Motor neuron (in vitro differentiated cells): ENCODE results near the gene CCDC34. TPM values are rescaled to one million over a fixed set of nuclear protein-coding genes. Genes with fewer than 3 reads are reported as not detected.
A peak's percentile ranks its signal among the peaks of the same experiment; 100 is the strongest.

Source experiments
- ATAC-seq, 8 experiments: fragments of 200-7000 bp; cut with Tn5 transposase; replicated peaks in 6 of 8; 2 replicates each; pipeline ENCODE4 v1.8.0; 2021; ENCODE audit warnings: mild to moderate bottlenecking in 8 of 8, moderate library complexity in 8 of 8
- H3K27ac ChIP-seq, 2 donors: fragments of 250-450 bp; sonication (Bioruptor Pico); 2 replicates each; pipeline ENCODE4 v1.9.0; 2021; ENCODE audit warnings: antibody characterized with exemption in 2 of 2, mild to moderate bottlenecking in 2 of 2, moderate library complexity in 1 of 2
- H3K4me1 ChIP-seq, 2 donors: fragments of 250-450 bp; sonication (Bioruptor Pico); replicated peaks in 1 of 2; 2 replicates each; pipeline ENCODE4 v1.6.1; 2021; ENCODE audit warnings: antibody characterized with exemption in 2 of 2, mild to moderate bottlenecking in 2 of 2, moderate library complexity in 1 of 2
- H3K4me3 ChIP-seq, 5 donors: fragments of 250-450 bp; sonication (Bioruptor Pico); 2 replicates each; pipeline ENCODE4 v1.9.0; 2021; ENCODE audit warnings: antibody characterized with exemption in 5 of 5, mild to moderate bottlenecking in 5 of 5, moderate library complexity in 4 of 5
- WGBS, 10 experiments: fragments of 450-650 bp; shearing (Covaris generic); methylation state at CpG; one replicate each; pipeline ENCODE4 v1.0.0; 2022; 5-methylcytosine and 5-hydroxymethylcytosine counted together
- in situ Hi-C, 9 experiments: fragments of 400-800 bp; cut with MboI; loops; one replicate each; pipeline ENCODE4 v1.15.0; 2021; ENCODE audit warnings: low sequenced_read_pairs in 9 of 9, low pct_unique_long_range_greater_than_20kb in 2 of 9; ENCODE audit not compliant: unreplicated experiment in 9 of 9
- total RNA-seq, 8 experiments: library from RNA; unstranded; fragments of 300-600 nt; gene quantifications; 2 replicates each; pipeline versions ENCODE4 v1.2.3 to v1.2.4, GENCODE V29; 2022

The CCDC34 gene
- total RNA-seq, 8 experiments from 2014 or later = 9.4 to 40.2 (median 23.9) TPM

DNA sequence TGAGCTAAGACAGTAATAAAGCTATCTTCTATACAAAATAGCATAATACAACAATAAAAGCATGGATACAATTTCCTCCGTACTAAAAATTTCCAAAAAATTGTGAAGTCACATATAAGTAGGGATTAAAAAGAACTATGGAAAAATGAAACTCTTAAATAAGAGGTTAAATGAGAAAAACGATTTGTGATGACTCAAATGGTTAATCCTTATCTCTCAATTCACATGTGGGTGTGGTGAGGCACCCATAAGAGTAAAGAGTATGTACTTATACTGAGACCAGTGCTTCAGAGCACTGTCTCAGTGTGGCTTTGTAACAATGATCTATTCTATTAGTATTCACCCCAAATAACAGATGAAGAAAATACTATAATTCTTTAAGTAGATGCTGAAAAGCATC lies 25.0 kb upstream of the CCDC34 start:
- in situ Hi-C loops = no loop called here
- Histone ChIP-seq H3K4me1 (peaks cover 12 to 20% of the 10 kb centered on the region in 2 donors), H3K4me3 (no peak overlapping the region), H3K27ac (no peak overlapping the region)
- 0 to 80% (median 51%) methylated on average over 1 to 2 of the region's 2 CpGs for WGBS, 10 experiments
- ATAC-seq = no peak

DNA sequence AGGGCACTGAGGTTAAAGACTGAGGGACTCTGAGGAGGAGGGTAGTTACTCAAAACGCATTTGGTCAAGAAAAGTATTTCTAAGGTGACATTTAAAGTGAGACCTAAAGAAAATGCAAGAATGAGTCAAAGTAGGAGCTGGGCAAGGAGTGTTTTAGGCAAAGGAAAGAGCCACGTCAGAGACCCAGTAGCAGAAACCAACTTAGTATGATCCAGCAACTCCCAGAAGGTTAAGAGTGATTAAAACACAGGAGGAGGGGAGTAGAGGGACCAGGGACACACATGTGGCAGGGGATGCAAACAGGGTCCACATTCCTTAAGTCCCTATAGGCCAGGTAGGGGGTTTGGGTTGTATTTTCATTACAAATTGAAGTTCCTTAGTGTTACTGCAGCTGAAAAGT lies 24.3 kb upstream of the CCDC34 start:
- no peak for ATAC-seq
- no peak overlapping the region for H3K27ac ChIP-seq
- peaks cover 11 to 14% of the 10 kb centered on the region in 2 donors for H3K4me1 ChIP-seq
- no peak overlapping the region for H3K4me3 ChIP-seq
- 0 to 50% (median 46%) methylated on average over 1 to 2 of the region's 2 CpGs; no CpG with 5 or more reads in 2 of the 10 experiments for WGBS, 10 experiments
- in situ Hi-C loops = no loop called here

DNA sequence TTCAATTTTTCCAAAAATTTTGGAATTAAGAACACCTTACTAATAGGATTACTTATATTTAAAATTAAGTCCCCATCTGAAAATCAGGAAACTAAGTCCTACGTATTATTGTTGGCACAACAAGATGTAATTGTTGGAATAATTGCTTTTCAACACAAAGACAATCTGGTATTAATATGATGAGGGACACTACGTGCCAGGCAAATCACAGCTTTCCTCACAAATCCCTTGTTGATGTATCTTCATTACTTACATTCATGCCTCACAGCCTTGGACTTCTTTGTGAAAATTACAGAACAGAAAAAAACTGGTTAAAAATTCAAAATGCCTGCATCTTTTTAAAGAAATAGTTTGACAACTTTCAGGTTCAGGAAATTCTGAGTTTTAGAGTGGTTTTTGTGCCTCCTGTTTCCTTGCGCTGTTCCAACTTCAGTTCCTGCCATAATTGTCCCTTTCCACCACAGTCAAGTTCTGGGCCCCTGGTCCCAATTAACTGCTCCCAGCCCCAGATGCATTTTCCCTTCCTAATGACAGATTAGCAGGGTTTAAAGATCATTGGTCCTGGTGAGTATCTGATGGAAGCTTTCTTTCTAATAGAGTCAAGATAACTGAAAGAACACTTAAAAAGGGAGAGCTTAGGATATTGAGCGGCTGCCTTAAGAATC lies 23.3 kb upstream of the CCDC34 start:
- in situ Hi-C loops = no loop called here
- Histone ChIP-seq H3K4me3 (no peak overlapping the region), H3K4me1 (peaks cover 2 to 4% of the 10 kb centered on the region in 2 donors), H3K27ac (no peak overlapping the region)
- ATAC-seq = no peak
- 33 to 100% (median 90%) methylated on average over 2 to 4 of the region's 4 CpGs; no CpG with 5 or more reads in 2 of the 10 experiments for WGBS, 10 experiments

GRCh38 chr11:27385245-27385644 lies 22.2 kb upstream of the CCDC34 start:
- Histone ChIP-seq H3K4me3 (no peak overlapping the region), H3K4me1 (no peaks in the 10 kb centered on the region), H3K27ac (no peak overlapping the region)
- 33 to 100% (median 80%) methylated on average over 1 to 5 of the region's 5 CpGs; no CpG with 5 or more reads in 1 of the 10 experiments for WGBS, 10 experiments
- in situ Hi-C loops = no loop called here
- peak in 1 of 8 experiments; percentile 23 for ATAC-seq

DNA sequence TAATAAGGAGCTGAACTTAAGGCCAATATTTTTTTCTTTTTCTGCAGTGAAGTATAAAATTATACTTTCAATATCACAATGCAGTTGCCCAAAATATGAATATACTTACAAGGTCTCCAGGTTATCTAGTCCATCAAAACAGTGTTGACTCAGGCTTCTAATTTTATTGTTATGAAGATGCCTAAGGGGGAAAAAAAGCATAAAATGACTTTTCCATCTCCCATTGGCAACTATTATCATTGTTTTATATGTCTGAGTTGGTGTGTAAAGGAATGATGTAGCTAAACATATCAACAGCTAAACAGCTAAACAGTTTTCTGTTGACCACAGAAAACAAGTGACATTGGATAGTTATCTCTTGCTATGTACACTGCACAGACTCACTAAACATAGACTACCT lies 21.2 kb upstream of the CCDC34 start:
- Histone ChIP-seq H3K27ac (no peak overlapping the region), H3K4me1 (no peaks in the 10 kb centered on the region), H3K4me3 (no peak overlapping the region)
- no peak for ATAC-seq
- in situ Hi-C loops = no loop called here

- no peak for ATAC-seq
- H3K4me1 ChIP-seq = no peaks in the 10 kb centered on the region
- H3K4me3 ChIP-seq = no peak overlapping the region
- 58 to 100% (median 80%) methylated on average over 1 of the region's 1 CpG; no CpG with 5 or more reads in 4 of the 10 experiments for WGBS, 10 experiments
- H3K27ac ChIP-seq = no peak overlapping the region
- in situ Hi-C loops = no loop called here
These were observed 20.6 kb upstream of the CCDC34 start for GRCh38 chr11:27383645-27384044.

- no peak overlapping the region for H3K4me3 ChIP-seq
- 70 to 100% (median 93%) methylated on average over 1 to 5 of the region's 5 CpGs; no CpG with 5 or more reads in 2 of the 10 experiments for WGBS, 10 experiments
- no peaks in the 10 kb centered on the region for H3K4me1 ChIP-seq
- ATAC-seq = no peak
- in situ Hi-C loops = no loop called here
- H3K27ac ChIP-seq = no peak overlapping the region
These were observed 18.2 kb upstream of the CCDC34 start for GRCh38 chr11:27381238-27381666.

- Histone ChIP-seq H3K4me1 (no peaks in the 10 kb centered on the region), H3K27ac (no peak overlapping the region), H3K4me3 (no peak overlapping the region)
- 86 to 100% (median 100%) methylated on average over 1 to 2 of the region's 2 CpGs; no CpG with 5 or more reads in 2 of the 10 experiments for WGBS, 10 experiments
- in situ Hi-C loops = no loop called here
- ATAC-seq = no peak
These were observed 17.8 kb upstream of the CCDC34 start for GRCh38 chr11:27380771-27381170.

DNA sequence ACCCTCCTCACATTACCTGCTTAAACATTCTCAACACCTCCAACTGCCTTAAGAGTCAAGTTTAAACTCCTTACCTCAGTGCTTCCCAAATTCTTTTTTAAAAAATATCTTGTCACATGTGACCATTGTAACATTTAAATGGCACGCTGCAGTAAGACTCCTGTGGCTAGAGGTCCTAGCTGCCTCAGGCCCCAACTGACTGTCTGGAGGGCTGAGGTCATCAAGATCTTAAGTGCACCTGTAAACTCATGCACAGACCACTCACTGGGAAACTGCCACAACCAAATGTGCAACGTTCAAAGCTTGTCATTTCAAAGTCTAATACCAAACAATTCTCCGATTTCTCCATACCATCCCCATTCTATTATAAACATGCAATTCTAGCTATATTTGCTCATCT lies 16.4 kb upstream of the CCDC34 start:
- Histone ChIP-seq H3K27ac (no peak overlapping the region), H3K4me1 (no peaks in the 10 kb centered on the region), H3K4me3 (no peak overlapping the region)
- in situ Hi-C loops = no loop called here
- ATAC-seq = no peak
- WGBS, 10 experiments = 73 to 100% (median 87%) methylated on average over 1 to 3 of the region's 3 CpGs

DNA sequence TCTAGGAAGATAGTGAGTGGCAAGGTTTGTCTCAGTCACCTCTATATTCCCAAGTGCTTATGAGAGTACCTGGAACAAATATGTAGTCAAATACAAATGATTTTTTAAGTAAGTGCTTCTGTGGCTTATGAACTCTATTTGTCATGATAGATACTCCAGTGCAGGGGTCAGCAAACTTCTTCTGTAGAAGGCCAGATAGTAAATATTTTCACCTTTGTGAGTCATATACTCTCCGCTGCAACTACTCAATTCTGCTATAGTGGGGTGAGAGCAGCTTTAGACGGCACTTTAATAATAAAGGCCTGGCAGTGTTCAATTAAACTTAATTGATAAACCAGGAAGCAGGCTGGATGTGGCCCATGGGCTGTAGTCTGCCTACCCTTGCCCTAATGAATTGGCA lies 12.4 kb upstream of the CCDC34 start:
- H3K4me3 ChIP-seq = no peak overlapping the region
- H3K27ac ChIP-seq = no peak overlapping the region
- ATAC-seq = no peak
- in situ Hi-C loops = no loop called here
- WGBS, 10 experiments = 83 to 100% (median 92%) methylated on average over 1 to 2 of the region's 2 CpGs; no CpG with 5 or more reads in 2 of the 10 experiments
- no peaks in the 10 kb centered on the region for H3K4me1 ChIP-seq

- Histone ChIP-seq H3K4me1 (no peaks in the 10 kb centered on the region), H3K4me3 (no peak overlapping the region), H3K27ac (no peak overlapping the region)
- ATAC-seq = no peak
- in situ Hi-C loops = loop anchor here in 1 of 9 experiments (25.0 kb wide), 1 partner anchor 88 kb away; the partner anchor contains the start of gene LGR4
- 68 to 100% (median 90%) methylated on average over 2 to 6 of the region's 6 CpGs for WGBS, 10 experiments
These were observed 11.0 kb upstream of the CCDC34 start for GRCh38 chr11:27373856-27374602.

DNA sequence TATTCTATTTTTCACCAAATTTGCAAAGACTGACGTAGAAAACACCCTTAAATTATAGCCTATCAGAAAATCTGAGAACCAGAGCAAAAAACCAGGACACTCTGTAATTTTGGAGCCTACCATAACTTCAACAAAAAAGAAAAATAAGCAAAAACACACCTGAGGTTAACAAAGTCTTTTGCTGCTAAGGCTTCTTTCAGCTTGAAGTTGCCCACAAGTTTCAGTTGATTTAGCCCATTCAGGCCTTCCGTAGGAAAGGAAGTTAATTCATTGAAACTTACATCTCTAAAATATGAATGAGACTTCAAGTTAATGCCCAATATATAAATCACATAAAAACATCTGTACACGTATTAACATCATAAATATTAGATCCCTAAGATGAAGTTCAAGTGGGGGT lies 10.4 kb upstream of the CCDC34 start:
- in situ Hi-C loops = loop anchor here in 1 of 9 experiments (25.0 kb wide), 1 partner anchor 89 kb away; the partner anchor contains the start of gene LGR4
- Histone ChIP-seq H3K4me1 (no peaks in the 10 kb centered on the region), H3K4me3 (no peak overlapping the region), H3K27ac (no peak overlapping the region)
- 86 to 100% (median 95%) methylated on average over 1 to 3 of the region's 3 CpGs for WGBS, 10 experiments
- ATAC-seq = no peak

- H3K4me1 ChIP-seq = no peaks in the 10 kb centered on the region
- H3K4me3 ChIP-seq = no peak overlapping the region
- in situ Hi-C loops = loop anchor here in 1 of 9 experiments (25.0 kb wide), 1 partner anchor 90 kb away; the partner anchor contains the start of gene LGR4
- no peak overlapping the region for H3K27ac ChIP-seq
- no peak for ATAC-seq
- WGBS, 10 experiments = 52 to 100% (median 82%) methylated on average over 1 to 2 of the region's 2 CpGs
These were observed 9.1 kb upstream of the CCDC34 start for GRCh38 chr11:27372164-27372563.
